NCI-H510A (cell line): ENCODE measurements around the gene GOSR2.
"Not testable (repeated sequence)": the region's sequence is repeated elsewhere in the genome, so short reads cannot be mapped to it uniquely, and the experiment has no call there.

Experiments
- DNase-seq: peaks from one replicate; lab custom pipeline; 2025; lab: John Stamatoyannopoulos, UW

GOSR2 gene

GRCh38 chr17:46930051-46930450, 7.1 kb downstream of the GOSR2 start:
- DNase-seq: no peak

GRCh38 chr17:46931596-46931995, 8.6 kb downstream of the GOSR2 start:
- no peak for DNase-seq

- no peak for DNase-seq
Measured at GRCh38 chr17:46935658-46936266, 12.8 kb downstream of the GOSR2 start.

GRCh38 chr17:46940692-46941404, 17.9 kb downstream of the GOSR2 start:
- DNase-seq: peak; percentile 35

- peak; percentile 14 for DNase-seq
Measured at GRCh38 chr17:46942441-46943217, 19.7 kb downstream of the GOSR2 start.

GRCh38 chr17:46943218-46943500, 20.2 kb downstream of the GOSR2 start:
- DNase-seq: no peak

GRCh38 chr17:46943501-46944393, 20.8 kb downstream of the GOSR2 start:
- peak; percentile 42 for DNase-seq

- peak; percentile 42 for DNase-seq
Measured at GRCh38 chr17:46944931-46945330, 22.0 kb downstream of the GOSR2 start.

GRCh38 chr17:46947216-46947615, 24.3 kb downstream of the GOSR2 start:
- no peak for DNase-seq

- DNase-seq: no peak
Measured at GRCh38 chr17:46948544-46948943, 25.6 kb downstream of the GOSR2 start.

- no peak for DNase-seq
Measured at GRCh38 chr17:46949291-46950174, 26.6 kb downstream of the GOSR2 start.

- no peak for DNase-seq
Measured at GRCh38 chr17:46950342-46950996, 27.5 kb downstream of the GOSR2 start.

- DNase-seq: no peak
Measured at GRCh38 chr17:46950997-46951621, 28.1 kb downstream of the GOSR2 start.

- DNase-seq: no peak
Measured at GRCh38 chr17:46951706-46952105, 28.7 kb downstream of the GOSR2 start.

GRCh38 chr17:46952115-46952514, 29.2 kb downstream of the GOSR2 start:
- DNase-seq: no peak

GRCh38 chr17:46953191-46953590, 30.2 kb downstream of the GOSR2 start:
- not testable (repeated sequence) for DNase-seq

GRCh38 chr17:46958041-46958591, 35.2 kb downstream of the GOSR2 start:
- no peak for DNase-seq

- no peak for DNase-seq
Measured at GRCh38 chr17:46960152-46960551, 37.2 kb downstream of the GOSR2 start.

- no peak for DNase-seq
Measured at GRCh38 chr17:46962374-46962790, 39.4 kb downstream of the GOSR2 start.

GRCh38 chr17:46963571-46963970, 40.6 kb downstream of the GOSR2 start:
- DNase-seq: no peak
